HG03565 (cell line): Measurements from ENCODE around the gene SLC12A4.
"Not testable (repeated sequence)": the region's sequence is repeated elsewhere in the genome, so short reads cannot be mapped to it uniquely, and the experiment has no call there.

Experiments used
- ATAC-seq: cut with Tn5 transposase; IDR thresholded peaks from one replicate; pipeline ENCODE4 v1.9.1; 2021; ENCODE audit warnings: mild to moderate bottlenecking, moderate library complexity; ENCODE audit not compliant: unreplicated experiment

Gene SLC12A4

GRCh38 chr16:67928561-67929364, 39.7 kb downstream of the SLC12A4 start:
- no peak for ATAC-seq

- no peak for ATAC-seq
Measured at GRCh38 chr16:67928147-67928546, 40.3 kb downstream of the SLC12A4 start.

- no peak for ATAC-seq
Measured at GRCh38 chr16:67927131-67927941, 41.1 kb downstream of the SLC12A4 start.

GRCh38 chr16:67926181-67926750, 42.2 kb downstream of the SLC12A4 start:
- no peak for ATAC-seq

GRCh38 chr16:67924140-67924906, 44.1 kb downstream of the SLC12A4 start:
- ATAC-seq, result no peak

GRCh38 chr16:67923414-67924116, 44.9 kb downstream of the SLC12A4 start:
- no peak for ATAC-seq

GRCh38 chr16:67922740-67923139, 45.7 kb downstream of the SLC12A4 start:
- ATAC-seq, result no peak

- no peak for ATAC-seq
Measured at GRCh38 chr16:67922221-67922620, 46.2 kb downstream of the SLC12A4 start.

- ATAC-seq, result no peak
Measured at GRCh38 chr16:67919622-67920221, 48.7 kb downstream of the SLC12A4 start.

- ATAC-seq, result no peak
Measured at GRCh38 chr16:67917852-67918236, 50.6 kb downstream of the SLC12A4 start.

- no peak for ATAC-seq
Measured at GRCh38 chr16:67917140-67917851, 51.1 kb downstream of the SLC12A4 start.

- no peak for ATAC-seq
Measured at GRCh38 chr16:67915831-67916723, 52.4 kb downstream of the SLC12A4 start.

GRCh38 chr16:67915496-67915769, 53.0 kb downstream of the SLC12A4 start:
- not testable (repeated sequence) for ATAC-seq

GRCh38 chr16:67914758-67915495, 53.5 kb downstream of the SLC12A4 start:
- no peak for ATAC-seq

GRCh38 chr16:67910158-67910557, 58.3 kb downstream of the SLC12A4 start:
- no peak for ATAC-seq

- no peak for ATAC-seq
Measured at GRCh38 chr16:67909056-67909742, 59.2 kb downstream of the SLC12A4 start.
